Measurements from ENCODE around the gene ALKBH4. TPM values are rescaled to one million over a fixed set of nuclear protein-coding genes. Genes with fewer than 3 reads are reported as not detected.

Gene ALKBH4
- polyA plus RNA-seq, 1 donor from 2014 or later = 18.1 TPM

- Mint-ChIP-seq H3K4me1 (peaks cover 4 to 6% (median 4%) of the 10 kb centered on the region in 3 donors), H3K4me3 (no peak overlapping the region), H3K27me3 (no peaks in the 10 kb centered on the region), H3K9me3 (no peaks in the 10 kb centered on the region), H3K27ac (peak overlapping the region in 2 of 3 donors; percentile 47 to 86), H3K36me3 (no peaks in the 10 kb centered on the region)
These were observed 13.2 kb downstream of the ALKBH4 start for GRCh38 chr7:102451371-102452054.

GRCh38 chr7:102450242-102450641 lies 14.4 kb downstream of the ALKBH4 start:
- Mint-ChIP-seq H3K4me3 (peak overlapping the region in 1 of 4 donors; percentile 60), H3K9me3 (no peaks in the 10 kb centered on the region)

DNA sequence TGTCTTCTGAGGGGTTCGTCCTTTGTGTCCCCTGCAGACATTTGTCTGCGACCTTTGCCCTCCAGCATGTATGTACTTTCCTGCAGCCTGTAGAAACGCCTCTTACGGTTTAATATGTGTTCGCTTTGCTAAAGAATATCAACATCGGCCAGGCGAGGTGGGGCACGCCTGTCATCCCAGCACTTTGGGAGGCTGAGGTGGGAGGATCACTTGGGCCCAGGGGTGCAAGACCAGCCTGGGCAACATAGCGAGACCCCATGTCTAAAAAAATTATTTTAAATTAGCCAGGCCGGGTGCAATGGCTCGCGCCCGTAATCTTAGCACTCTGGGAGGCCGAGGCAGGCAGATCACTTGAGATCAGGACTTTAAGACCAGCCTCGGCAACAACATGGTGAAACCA lies 15.5 kb downstream of the ALKBH4 start:
- Mint-ChIP-seq H3K4me1 (peaks cover 12 to 18% (median 17%) of the 10 kb centered on the region in 3 donors), H3K36me3 (peaks cover 2% of the 10 kb centered on the region), H3K9me3 (no peaks in the 10 kb centered on the region), H3K27ac (peak overlapping the region in 2 of 3 donors; percentile 74 to 83), H3K27me3 (peaks cover 2% of the 10 kb centered on the region), H3K4me3 (no peak overlapping the region)

More at GRCh38 chr7:102450242-102450641, 14.4 kb downstream of the ALKBH4 start:
- Mint-ChIP-seq H3K4me1 (peaks cover 6 to 13% (median 12%) of the 10 kb centered on the region in 3 donors), H3K27me3 (no peaks in the 10 kb centered on the region), H3K36me3 (peaks cover 2% of the 10 kb centered on the region), H3K27ac (peak overlapping the region in 2 of 3 donors; percentile 77 to 92)

GRCh38 chr7:102447311-102447710 lies 17.4 kb downstream of the ALKBH4 start:
- H3K27me3 Mint-ChIP-seq = peaks cover 2% of the 10 kb centered on the region
- peak overlapping the region in 2 of 3 donors; percentile 39 to 63 for H3K27ac Mint-ChIP-seq
- H3K9me3 Mint-ChIP-seq = no peaks in the 10 kb centered on the region
- H3K4me3 Mint-ChIP-seq = no peak overlapping the region
- peaks cover 12 to 23% (median 23%) of the 10 kb centered on the region in 3 donors for H3K4me1 Mint-ChIP-seq
- H3K36me3 Mint-ChIP-seq = peaks cover 2% of the 10 kb centered on the region

DNA sequence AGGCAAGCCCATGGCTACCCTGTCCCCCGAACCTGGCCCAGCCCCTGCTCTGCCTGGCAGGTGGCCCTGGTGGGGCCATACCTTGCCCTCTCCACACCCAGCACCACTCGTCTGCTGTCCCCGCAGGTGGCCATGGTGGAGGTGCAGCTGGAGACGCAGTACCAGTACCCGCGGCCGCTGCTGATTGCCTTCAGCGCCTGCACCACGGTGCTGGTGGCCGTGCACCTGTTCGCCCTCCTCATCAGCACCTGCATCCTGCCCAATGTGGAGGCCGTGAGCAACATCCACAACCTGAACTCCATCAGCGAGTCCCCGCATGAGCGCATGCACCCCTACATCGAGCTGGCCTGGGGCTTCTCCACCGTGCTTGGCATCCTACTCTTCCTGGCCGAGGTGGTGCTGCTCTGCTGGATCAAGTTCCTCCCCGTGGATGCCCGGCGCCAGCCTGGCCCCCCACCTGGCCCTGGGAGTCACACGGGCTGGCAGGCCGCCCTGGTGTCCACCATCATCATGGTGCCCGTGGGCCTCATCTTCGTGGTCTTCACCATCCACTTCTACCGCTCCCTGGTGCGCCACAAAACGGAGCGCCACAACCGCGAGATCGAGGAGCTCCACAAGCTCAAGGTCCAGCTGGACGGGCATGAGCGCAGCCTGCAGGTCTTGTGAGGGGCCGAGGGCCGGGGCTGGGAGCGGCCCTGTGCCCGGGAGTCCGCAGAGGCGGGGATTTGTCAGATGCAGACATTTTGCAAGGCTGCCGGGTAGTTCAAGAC lies 18.1 kb downstream of the ALKBH4 start:
- peak overlapping the region in 2 of 4 donors; percentile 8 to 87 for H3K4me3 Mint-ChIP-seq
- peak overlapping the region; percentile 39 to 90 (median 63) for H3K27ac Mint-ChIP-seq
- H3K9me3 Mint-ChIP-seq = no peaks in the 10 kb centered on the region
- H3K27me3 Mint-ChIP-seq = peaks cover 2% of the 10 kb centered on the region
- peaks cover 15 to 30% (median 29%) of the 10 kb centered on the region in 3 donors for H3K4me1 Mint-ChIP-seq
- H3K36me3 Mint-ChIP-seq = peaks cover 3% of the 10 kb centered on the region

- Mint-ChIP-seq H3K4me1 (peaks cover 17 to 31% (median 30%) of the 10 kb centered on the region in 3 donors), H3K36me3 (peaks cover 3% of the 10 kb centered on the region), H3K27ac (peak overlapping the region; percentile 90 to 99 (median 95)), H3K9me3 (no peaks in the 10 kb centered on the region), H3K4me3 (peak overlapping the region in 1 of 4 donors; percentile 87), H3K27me3 (peaks cover 2% of the 10 kb centered on the region)
These were observed 19.0 kb downstream of the ALKBH4 start for GRCh38 chr7:102445674-102446071.

GRCh38 chr7:102444961-102445673 lies 19.5 kb downstream of the ALKBH4 start:
- H3K4me1 Mint-ChIP-seq = peaks cover 12 to 29% (median 28%) of the 10 kb centered on the region in 3 donors
- H3K27me3 Mint-ChIP-seq = peaks cover 2% of the 10 kb centered on the region
- peak overlapping the region; percentile 90 to 99 (median 95) for H3K27ac Mint-ChIP-seq
- peaks cover 3% of the 10 kb centered on the region for H3K36me3 Mint-ChIP-seq
- no peaks in the 10 kb centered on the region for H3K9me3 Mint-ChIP-seq
- H3K4me3 Mint-ChIP-seq = peak overlapping the region; percentile 76 to 89 (median 86)

DNA sequence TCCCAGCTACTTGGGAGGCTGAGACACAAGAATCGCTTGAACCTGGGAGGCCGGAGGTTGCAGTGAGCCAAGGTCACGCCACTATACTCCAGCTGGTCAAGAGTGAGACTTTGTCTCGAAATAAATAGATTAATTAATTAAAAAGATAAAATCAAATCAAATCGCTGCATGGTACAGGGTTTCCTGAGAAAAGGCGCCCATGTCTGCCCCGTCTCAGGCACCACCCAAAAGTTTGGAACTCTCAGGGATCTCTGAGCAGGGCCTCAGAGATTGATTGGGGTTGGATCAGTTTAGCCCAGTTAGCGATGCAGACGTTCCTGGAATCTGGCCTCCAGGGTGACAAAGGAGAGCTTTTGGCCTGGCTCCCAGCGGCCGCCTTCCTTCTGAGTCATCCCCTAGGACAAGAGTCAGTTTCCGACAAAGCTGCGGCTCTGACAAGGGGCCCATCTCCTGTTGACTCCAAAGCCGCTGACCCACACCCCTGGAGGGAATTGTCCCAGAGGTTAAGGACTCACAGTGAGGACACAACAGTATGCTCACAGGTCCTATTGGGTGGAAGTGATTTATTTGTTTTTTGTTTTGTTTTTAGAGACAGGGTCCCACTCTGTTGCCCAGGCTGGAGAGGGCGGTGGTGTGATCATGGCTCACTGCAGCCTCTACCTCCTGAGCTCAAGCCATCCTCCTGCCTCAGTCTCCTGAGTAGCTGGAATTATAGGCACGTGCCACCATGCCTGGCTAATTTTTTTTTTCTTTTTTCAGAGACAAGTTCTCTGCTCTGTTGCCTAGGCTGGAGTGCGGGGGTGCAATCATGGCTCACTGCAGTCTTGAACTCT lies 24.5 kb downstream of the ALKBH4 start:
- peak overlapping the region; percentile 6 to 89 (median 16) for H3K27ac Mint-ChIP-seq
- peak overlapping the region in 1 of 4 donors; percentile 49 for H3K4me3 Mint-ChIP-seq
- H3K27me3 Mint-ChIP-seq = peaks cover 2% of the 10 kb centered on the region
- peaks cover 8% of the 10 kb centered on the region for H3K36me3 Mint-ChIP-seq
- H3K9me3 Mint-ChIP-seq = no peaks in the 10 kb centered on the region
- peaks cover 17 to 30% (median 29%) of the 10 kb centered on the region in 3 donors for H3K4me1 Mint-ChIP-seq

- peaks cover 14 to 34% (median 31%) of the 10 kb centered on the region in 3 donors for H3K4me1 Mint-ChIP-seq
- no peaks in the 10 kb centered on the region for H3K27me3 Mint-ChIP-seq
- H3K36me3 Mint-ChIP-seq = peaks cover 13% of the 10 kb centered on the region
- H3K4me3 Mint-ChIP-seq = peak overlapping the region; percentile 85 to 98 (median 95)
- H3K27ac Mint-ChIP-seq = peak overlapping the region in 2 of 3 donors; percentile 94 to 97
- H3K9me3 Mint-ChIP-seq = no peaks in the 10 kb centered on the region
These were observed 28.5 kb downstream of the ALKBH4 start for GRCh38 chr7:102436118-102436517.

DNA sequence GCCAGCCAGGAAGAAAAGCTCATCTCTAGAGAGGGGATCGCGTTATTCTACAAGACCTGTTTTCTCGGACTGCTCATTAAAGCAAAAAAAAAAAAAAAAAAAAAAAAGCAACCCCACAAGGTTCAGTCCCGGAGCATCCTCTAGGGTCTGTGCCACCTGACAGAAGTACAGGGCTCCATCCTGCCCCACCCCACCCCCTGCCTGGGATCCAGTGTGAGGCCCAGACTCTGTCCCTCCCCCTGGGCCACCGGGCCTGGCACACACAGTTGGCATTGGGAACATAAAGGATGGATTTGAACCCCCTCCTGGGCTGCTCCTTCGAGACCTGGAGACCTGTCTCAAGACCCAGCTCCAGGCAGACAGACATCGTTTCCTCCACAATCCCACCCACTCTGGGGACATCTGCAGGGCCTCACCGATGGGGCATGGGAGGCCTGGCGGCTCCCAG lies 30.6 kb downstream of the ALKBH4 start:
- Mint-ChIP-seq H3K36me3 (peaks cover 12% of the 10 kb centered on the region), H3K4me3 (peak overlapping the region; percentile 85 to 98 (median 95)), H3K4me1 (peaks cover 17 to 45% (median 42%) of the 10 kb centered on the region in 3 donors)

GRCh38 chr7:102433219-102434038 lies 31.2 kb downstream of the ALKBH4 start, which contains the start of gene ORAI2:
Gene ORAI2, plus strand, starts transcription at chr7:102433575. Its CDS starts 5,382 bp downstream, at chr7:102438957.
- Mint-ChIP-seq H3K4me1 (peaks cover 17 to 45% (median 43%) of the 10 kb centered on the region in 3 donors), H3K36me3 (peaks cover 12% of the 10 kb centered on the region), H3K27me3 (no peaks in the 10 kb centered on the region), H3K9me3 (no peaks in the 10 kb centered on the region), H3K4me3 (peak within 1 kb of the TSS; percentile 92 to 98 (median 98)), H3K27ac (peak within 1 kb of the TSS; percentile 98 to 100 (median 99))

More for the DNA sequence above, 30.6 kb downstream of the ALKBH4 start:
- no peaks in the 10 kb centered on the region for H3K9me3 Mint-ChIP-seq
- H3K27ac Mint-ChIP-seq = peak overlapping the region; percentile 94 to 99 (median 97)
- no peaks in the 10 kb centered on the region for H3K27me3 Mint-ChIP-seq

- peaks cover 17 to 50% (median 45%) of the 10 kb centered on the region in 3 donors for H3K4me1 Mint-ChIP-seq
- peak overlapping the region; percentile 98 to 100 (median 99) for H3K27ac Mint-ChIP-seq
- peaks cover 12% of the 10 kb centered on the region for H3K36me3 Mint-ChIP-seq
- H3K4me3 Mint-ChIP-seq = peak overlapping the region; percentile 82 to 97 (median 92)
- H3K9me3 Mint-ChIP-seq = no peaks in the 10 kb centered on the region
- no peaks in the 10 kb centered on the region for H3K27me3 Mint-ChIP-seq
These were observed 32.0 kb downstream of the ALKBH4 start for GRCh38 chr7:102432442-102433218.
